GM18861 (cell line): Measurements from ENCODE around the gene CAVIN2.

Experiments used
- ATAC-seq: cut with Tn5 transposase; IDR thresholded peaks from one replicate; pipeline ENCODE4 v1.9.1; 2021; ENCODE audit not compliant: unreplicated experiment

Gene CAVIN2

GRCh38 chr2:191840921-191841320 is 6.0 kb downstream of the CAVIN2 start:
- ATAC-seq = no peak

DNA sequence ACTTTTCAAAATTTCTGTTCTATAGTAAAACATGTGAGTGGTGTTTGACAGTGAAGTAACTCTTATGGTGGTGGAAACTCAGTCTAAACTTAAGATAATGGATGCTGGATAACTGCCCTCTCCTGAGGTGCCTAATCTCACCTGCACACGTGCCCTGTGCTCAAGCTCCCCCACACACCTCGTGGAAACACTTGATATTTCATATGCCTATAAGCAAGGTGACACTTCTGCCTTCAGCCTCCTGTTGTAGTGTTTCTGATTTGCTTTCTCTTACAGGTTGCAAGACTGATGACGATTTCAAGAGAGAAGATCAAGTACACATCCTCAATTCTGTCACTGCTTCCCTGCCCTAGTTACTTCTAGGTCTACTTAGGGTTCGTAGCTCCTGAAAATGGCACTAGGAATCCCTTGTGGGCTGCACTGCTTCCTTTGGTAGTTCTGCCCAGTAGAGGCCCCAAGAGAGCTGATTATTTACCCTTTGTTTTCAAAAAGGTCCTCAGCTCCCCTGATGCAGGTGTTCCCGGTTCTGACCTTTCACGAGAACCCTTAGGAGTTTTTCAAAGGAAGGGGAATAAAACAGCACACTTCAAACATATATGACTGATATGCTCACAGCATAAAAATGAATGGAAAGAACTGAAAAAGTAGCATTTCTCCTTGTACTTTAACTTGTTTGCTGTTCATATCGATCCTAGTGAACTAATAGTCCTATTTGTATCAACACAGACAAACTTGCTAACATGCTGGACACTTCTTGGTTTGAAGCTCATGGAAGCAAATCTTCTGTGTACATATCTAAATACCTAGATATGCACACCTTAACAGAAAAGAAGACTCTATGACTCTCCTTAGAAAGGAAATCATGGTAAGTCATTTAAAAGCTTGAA is 6.7 kb downstream of the CAVIN2 start:
- ATAC-seq = no peak

DNA sequence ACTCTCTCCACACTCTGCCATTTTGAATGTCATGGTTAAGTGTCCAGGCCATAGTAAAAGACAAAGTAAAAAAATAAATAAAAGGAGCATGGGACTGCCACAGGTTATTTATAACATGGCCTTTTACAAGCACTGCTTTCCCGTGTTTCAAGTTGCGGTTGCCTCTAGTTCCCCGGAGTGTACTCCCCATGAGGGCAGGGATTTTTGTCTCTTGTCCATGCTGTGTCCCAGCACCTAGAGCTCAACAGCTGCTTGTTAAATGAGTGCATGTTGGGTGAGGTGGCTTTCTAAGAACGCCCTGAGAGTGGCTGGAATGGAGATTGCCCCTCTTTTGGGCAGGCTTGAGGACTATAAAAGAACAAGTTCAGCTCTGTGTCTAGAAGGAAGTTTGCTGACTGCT is 8.4 kb downstream of the CAVIN2 start:
- no peak for ATAC-seq

GRCh38 chr2:191836853-191837769 is 9.8 kb downstream of the CAVIN2 start:
- no peak for ATAC-seq

GRCh38 chr2:191836471-191836852 is 10.4 kb downstream of the CAVIN2 start:
- no peak for ATAC-seq

DNA sequence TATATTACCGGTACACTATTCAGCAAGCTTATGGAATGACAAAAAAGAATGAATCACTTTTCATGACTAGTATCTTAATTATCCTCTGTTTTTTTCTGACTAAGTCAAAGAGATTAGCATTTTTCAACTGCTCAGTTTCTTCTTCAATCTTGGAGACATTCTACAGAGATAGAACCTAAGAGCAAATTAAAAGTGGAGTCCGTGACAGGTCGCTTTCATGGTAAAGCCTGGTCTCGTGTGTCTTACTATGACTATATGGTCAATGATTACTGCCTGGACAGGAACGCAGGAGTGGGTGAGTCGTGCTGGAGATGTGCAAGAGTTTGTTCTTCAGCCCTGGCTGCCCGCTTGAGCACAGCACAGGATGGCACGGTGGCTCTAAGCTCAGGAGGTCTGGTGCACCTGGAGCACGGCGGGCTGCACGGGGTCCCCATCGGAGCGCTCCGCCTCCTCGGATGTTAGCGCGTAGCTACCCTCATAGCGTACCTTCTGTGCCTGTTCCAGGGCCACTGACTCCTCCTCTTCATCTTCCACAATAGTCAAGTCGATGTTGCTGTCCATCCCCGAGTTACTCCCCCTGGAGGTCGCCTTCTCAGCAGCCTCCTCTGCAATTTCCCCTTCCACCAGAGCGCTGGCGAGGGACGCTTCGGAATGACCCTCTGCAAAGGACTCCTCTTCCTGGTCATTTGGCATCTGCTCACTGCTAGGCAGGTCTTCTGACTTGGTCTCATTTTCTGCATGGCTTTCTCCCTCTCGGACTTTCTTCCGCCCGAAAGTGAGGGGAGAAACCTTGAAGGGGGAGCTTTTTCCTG is 11.1 kb downstream of the CAVIN2 start:
- ATAC-seq = no peak

DNA sequence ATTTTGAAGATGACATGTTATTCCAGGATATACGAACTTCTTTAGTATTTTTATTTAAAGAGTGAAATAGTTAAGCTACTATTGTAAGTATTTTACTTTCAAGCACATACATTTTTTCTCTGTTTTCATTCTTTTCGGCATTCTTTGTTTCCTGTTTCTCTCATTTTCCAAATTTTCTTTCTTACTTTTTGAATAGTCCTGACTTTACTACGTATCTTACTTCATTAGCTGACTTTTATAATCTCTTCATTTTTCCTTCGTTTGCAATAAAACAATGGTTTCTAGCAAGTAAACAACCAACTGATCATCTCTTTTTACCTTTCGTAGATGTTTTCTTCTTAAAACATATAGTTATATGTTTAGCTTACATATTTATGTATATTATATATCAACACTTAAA is 11.8 kb downstream of the CAVIN2 start:
- no peak for ATAC-seq

- no peak for ATAC-seq
These were observed 13.5 kb downstream of the CAVIN2 start for GRCh38 chr2:191833356-191833755.

GRCh38 chr2:191832668-191833067 is 14.2 kb downstream of the CAVIN2 start:
- ATAC-seq = no peak

- no peak for ATAC-seq
These were observed 15.4 kb downstream of the CAVIN2 start for GRCh38 chr2:191831410-191831994.

DNA sequence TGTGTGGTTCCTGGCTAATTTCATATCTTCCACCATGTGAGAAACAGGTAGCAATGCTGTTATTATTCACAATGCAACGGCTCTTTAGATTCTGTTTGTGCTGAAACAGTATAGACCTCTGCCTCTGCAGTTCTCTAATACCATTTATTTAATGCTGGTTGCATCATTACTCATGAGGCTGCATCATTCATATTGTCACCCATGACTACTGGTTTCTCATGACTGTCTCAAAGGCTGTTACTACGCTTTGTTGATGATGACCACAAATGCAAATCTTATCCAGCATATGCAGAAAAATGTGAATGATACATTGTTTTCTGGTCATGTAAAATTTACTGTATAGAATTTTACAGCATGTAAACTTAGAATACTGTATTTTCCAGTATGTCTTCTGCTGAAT is 22.5 kb downstream of the CAVIN2 start:
- no peak for ATAC-seq

DNA sequence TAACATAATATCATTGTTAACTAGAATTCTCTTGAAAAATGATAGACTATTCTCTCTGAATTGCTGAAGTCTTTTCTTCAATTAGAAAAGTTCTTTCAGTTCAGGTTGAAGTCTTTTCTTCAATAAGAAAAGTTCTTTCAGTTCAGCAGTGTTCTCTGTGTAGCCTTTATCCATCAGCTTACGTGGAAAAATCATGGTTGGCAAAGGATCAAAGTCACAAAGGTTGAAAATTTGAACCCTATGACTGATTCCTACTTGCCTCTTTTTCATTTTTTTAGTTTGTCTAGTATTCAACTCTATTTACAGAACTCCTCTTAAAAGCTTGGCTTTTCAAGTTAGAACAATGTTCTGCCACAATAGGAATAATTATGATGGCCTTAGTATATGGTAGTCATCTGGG is 25.8 kb downstream of the CAVIN2 start:
- no peak for ATAC-seq

DNA sequence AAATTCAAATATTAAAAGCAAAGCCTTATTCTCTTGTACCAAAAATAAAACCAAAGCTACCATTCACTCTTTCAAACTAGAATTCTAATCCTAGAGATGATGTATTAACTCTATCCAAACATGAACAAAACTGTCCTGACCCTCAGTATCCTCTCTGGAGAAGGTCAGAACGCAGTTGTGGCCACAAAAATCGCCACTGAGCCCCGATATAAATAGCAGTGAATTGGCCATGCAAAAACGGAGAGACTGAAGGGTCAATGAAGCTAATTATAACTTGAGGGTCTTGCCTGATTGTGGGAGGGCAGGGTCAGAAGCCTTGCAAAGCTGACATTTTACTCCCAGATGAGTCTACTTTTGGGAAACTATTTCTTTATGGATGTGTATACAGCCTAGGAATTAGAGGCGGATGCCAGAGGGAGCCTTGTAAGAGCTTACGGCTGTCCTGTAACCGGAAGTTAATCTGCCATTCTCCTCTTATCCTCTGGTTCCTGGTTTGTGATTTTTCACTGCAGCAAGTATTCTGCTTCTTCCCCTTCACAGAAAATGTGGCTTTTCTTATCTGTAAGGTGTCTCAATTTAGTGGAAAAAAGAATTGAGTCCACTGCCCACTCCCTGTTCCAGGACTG is 28.1 kb downstream of the CAVIN2 start:
- ATAC-seq = no peak

DNA sequence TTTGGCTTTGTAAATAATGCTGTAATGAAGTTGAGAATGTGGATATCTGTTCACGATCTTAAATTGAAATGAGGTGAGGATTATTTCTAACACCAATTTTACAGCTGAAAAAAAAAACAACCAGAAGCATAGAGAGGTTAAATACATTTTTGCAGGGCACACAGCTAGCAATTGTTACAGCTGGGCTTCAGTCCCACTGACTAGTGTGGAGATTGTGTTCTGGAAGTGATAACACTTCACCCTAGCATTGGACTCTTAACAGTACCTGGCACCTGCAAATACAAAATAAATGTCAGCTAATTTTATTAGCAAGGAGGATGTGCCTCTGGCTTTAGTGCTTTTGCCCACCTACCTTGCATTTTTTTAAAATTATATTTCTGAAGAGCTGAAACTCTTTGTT is 28.8 kb downstream of the CAVIN2 start:
- no peak for ATAC-seq

GRCh38 chr2:191815010-191815409 is 31.9 kb downstream of the CAVIN2 start:
- no peak for ATAC-seq

DNA sequence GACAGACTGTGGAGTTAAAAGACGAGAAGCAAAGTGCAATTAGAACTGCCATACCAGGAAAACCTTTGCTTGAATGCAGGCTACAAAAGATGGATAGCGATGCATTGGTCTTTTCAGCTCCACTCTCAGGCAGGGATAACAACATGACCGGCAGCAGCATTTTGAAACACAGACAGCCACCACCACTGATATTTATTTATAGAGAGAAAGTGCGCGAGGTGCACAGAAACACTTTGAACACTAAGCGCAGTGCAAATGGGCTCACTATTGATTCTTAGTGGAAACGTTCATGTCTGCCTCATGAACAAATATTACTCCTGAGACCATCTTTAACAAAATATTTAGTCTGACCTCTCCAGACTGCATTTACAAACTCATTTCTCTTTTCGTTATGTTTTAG is 32.9 kb downstream of the CAVIN2 start:
- no peak for ATAC-seq

DNA sequence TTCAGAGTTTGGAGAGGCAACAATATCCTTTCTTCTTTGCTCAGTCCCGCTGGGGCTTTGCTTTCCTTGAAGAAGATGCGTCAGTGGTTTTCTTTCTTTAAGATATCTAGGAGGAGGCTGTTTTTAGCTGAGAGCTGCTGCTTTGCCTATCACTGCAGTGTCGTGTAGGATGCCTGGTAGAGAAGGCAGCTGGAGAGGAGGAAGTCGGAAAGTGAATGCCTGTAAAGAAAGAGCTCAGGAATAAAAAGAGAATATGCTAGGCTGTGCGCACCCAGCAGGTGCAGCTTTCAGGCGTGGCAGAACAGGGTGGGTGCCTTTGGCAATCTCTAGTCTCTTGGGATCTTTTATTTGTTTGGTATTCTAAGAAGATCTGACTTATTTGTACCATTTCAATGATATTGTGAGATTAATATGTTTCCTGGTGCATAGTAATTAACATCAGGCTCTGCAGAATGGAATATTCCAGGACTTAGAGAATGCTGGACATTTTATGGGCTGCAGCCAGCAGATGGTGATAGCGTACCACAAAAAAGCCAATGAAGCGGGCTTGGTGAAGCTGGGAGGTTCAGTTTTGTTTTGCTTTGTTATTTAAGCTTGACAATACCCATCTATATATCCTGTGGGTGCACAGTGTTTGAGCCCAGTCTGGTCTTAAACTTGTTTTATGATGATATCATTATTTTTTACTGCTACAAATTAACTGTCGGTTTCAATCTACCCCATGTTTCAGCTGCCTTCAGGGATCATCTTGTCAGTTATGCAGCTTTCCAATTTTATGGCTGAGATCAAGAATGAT is 34.9 kb downstream of the CAVIN2 start:
- peak; percentile 73 for ATAC-seq

GRCh38 chr2:191806396-191806795 is 40.5 kb downstream of the CAVIN2 start:
- ATAC-seq = no peak

DNA sequence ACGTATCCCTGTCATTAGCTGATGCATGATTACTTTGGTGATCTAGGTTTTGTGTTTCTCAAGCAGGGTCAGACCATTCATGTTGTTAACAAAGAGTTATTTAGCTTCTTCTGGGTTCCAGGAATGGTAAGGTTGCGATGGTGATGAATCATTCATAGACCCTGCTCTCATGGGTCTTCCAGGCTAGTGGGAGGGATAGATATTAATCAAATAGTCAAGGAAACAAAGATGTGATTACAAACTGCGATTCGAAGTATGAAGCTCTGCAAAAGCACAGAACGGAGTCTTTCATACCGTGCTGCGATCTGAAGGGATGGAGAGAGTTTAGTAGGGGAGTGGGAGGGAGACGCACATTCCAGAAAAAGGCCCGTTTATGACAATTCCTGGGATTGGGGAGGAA is 42.1 kb downstream of the CAVIN2 start:
- ATAC-seq = no peak

GRCh38 chr2:191803007-191803406 is 43.9 kb downstream of the CAVIN2 start:
- ATAC-seq = no peak
